Adipocyte (in vitro differentiated cells): ENCODE measurements around the gene CMBL.
"Not testable (repeated sequence)": the region's sequence is repeated elsewhere in the genome, so short reads cannot be mapped to it uniquely, and the experiment has no call there.

Experiments used
- DNase-seq: peaks from one replicate; pipeline ENCODE4 v3.0.0-alpha.2; 2015; ENCODE audit warnings: low read depth
- H3K27me3 ChIP-seq: replicated peaks from 2 replicates; pipeline ENCODE4 v1.7.0; 2013; ENCODE audit warnings: mild to moderate bottlenecking, low read length, moderate library complexity; ENCODE audit not compliant: control insufficient read depth, insufficient read depth
- H3K36me3 ChIP-seq: 2 replicates; pipeline ENCODE4 v1.7.0; 2013; ENCODE audit warnings: low read length, mild to moderate bottlenecking, moderate library complexity; ENCODE audit not compliant: control insufficient read depth, insufficient read depth, severe bottlenecking
- H3K4me1 ChIP-seq: 2 replicates; pipeline ENCODE4 v1.7.0; 2013; ENCODE audit warnings: mild to moderate bottlenecking, low read length, moderate library complexity; ENCODE audit not compliant: control insufficient read depth, insufficient read depth
- H3K4me3 ChIP-seq: 2 replicates; pipeline ENCODE4 v1.7.0; 2013; ENCODE audit warnings: mild to moderate bottlenecking, low read length, moderate library complexity
- H3K9ac ChIP-seq: 2 replicates; pipeline ENCODE4 v1.7.0; 2013; ENCODE audit warnings: mild to moderate bottlenecking, low read length, moderate library complexity
- H3K9me3 ChIP-seq: 2 replicates; pipeline ENCODE4 v1.7.0; 2013; ENCODE audit warnings: mild to moderate bottlenecking, low read length, moderate library complexity; ENCODE audit not compliant: control insufficient read depth

CMBL gene

DNA sequence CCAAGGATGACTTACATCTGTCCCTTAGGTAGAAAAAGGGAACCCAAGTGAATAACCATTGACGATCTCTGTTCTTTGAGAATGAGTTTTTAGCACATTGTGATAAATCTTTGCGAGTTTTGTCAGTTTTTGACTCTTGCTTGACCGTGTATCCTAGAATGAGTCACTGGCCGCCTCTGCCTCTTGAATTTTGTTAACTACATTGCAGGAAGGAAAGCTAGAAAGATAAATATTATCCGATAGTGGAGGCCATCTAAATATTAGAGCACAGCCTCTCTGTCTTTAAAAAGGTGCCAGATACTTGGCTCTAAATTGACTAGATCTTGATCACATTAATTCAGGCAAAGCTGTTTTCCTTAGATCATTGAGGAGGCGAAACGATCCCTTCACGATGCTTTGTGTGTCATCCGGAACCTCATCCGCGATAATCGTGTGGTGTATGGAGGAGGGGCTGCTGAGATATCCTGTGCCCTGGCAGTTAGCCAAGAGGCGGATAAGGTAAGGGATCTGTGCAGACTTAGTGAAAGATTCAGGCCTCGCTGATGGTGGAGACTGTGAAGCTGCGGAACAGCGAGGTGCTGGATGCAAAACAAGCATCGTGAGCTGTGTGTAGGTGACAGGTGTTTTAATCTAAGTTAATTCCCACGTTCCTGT is 45.5 kb downstream of the CMBL start:
- Histone ChIP-seq H3K36me3 (peaks cover 83% of the 10 kb centered on the region), H3K4me3 (no peak overlapping the region), H3K4me1 (peaks cover 35% of the 10 kb centered on the region), H3K27me3 (no peaks in the 10 kb centered on the region), H3K9ac (no peak overlapping the region), H3K9me3 (no peaks in the 10 kb centered on the region)
- DNase-seq, result no peak

- H3K4me3 ChIP-seq, result no peak overlapping the region
- peaks cover 95% of the 10 kb centered on the region for H3K36me3 ChIP-seq
- H3K9me3 ChIP-seq, result no peaks in the 10 kb centered on the region
- no peak for DNase-seq
- no peaks in the 10 kb centered on the region for H3K27me3 ChIP-seq
- no peak overlapping the region for H3K9ac ChIP-seq
- H3K4me1 ChIP-seq, result peaks cover 23% of the 10 kb centered on the region
These were observed 46.6 kb downstream of the CMBL start for GRCh38 chr5:10261065-10261464.

DNA sequence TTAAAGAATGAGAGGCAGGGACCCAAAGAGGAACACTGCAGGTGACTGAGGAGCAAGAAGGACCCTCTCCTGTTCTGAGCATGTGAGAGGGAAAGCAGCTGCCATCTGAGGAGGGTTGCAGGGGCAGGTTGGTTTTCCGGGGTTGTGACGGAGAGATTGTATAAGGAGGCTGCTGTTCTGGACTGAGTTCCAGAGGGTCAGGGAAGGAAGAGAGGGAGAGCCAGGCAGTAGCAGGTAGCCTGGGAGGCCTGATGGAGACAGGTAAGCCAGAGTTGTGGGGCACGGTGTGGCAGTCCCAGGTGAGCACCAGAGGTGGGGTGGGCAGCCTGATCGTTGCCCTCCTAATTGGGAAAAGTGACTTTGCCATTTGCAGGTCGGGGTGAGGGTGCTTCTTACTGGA is 47.8 kb downstream of the CMBL start:
- DNase-seq, result no peak
- H3K9ac ChIP-seq, result no peak overlapping the region
- peaks cover 11% of the 10 kb centered on the region for H3K4me1 ChIP-seq
- no peak overlapping the region for H3K4me3 ChIP-seq
- H3K36me3 ChIP-seq, result peaks cover 97% of the 10 kb centered on the region
- H3K9me3 ChIP-seq, result no peaks in the 10 kb centered on the region
- no peaks in the 10 kb centered on the region for H3K27me3 ChIP-seq

- no peak overlapping the region for H3K4me3 ChIP-seq
- no peaks in the 10 kb centered on the region for H3K4me1 ChIP-seq
- peaks cover 97% of the 10 kb centered on the region for H3K36me3 ChIP-seq
- no peak overlapping the region for H3K9ac ChIP-seq
- H3K9me3 ChIP-seq, result no peaks in the 10 kb centered on the region
- no peaks in the 10 kb centered on the region for H3K27me3 ChIP-seq
- no peak for DNase-seq
These were observed 49.8 kb downstream of the CMBL start for GRCh38 chr5:10257870-10258269.

DNA sequence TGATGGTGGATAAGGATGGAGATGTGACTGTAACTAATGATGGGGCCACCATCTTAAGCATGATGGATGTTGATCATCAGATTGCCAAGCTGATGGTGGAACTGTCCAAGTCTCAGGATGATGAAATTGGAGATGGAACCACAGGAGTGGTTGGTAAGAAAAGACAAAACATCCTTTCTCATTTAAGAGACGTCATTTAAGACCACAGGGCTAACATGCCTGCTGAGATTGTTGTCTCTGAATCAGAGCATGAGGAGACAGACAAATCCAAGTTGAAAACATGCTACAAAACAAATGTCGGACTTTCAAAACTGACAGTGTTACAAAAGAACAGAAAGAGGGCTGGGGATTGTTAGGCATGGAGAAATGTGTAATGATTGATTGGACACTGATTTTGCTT is 53.0 kb downstream of the CMBL start:
- H3K36me3 ChIP-seq, result peaks cover 65% of the 10 kb centered on the region

GRCh38 chr5:10253390-10253789 is 54.3 kb downstream of the CMBL start:
- H3K27me3 ChIP-seq, result no peaks in the 10 kb centered on the region
- no peaks in the 10 kb centered on the region for H3K9me3 ChIP-seq
- peaks cover 52% of the 10 kb centered on the region for H3K36me3 ChIP-seq
- no peak for DNase-seq
- H3K4me1 ChIP-seq, result peaks cover 20% of the 10 kb centered on the region
- no peak overlapping the region for H3K4me3 ChIP-seq
- H3K9ac ChIP-seq, result no peak overlapping the region

More for the DNA sequence above, 53.0 kb downstream of the CMBL start:
- Histone ChIP-seq H3K27me3 (no peaks in the 10 kb centered on the region), H3K9ac (no peak overlapping the region), H3K9me3 (no peaks in the 10 kb centered on the region), H3K4me3 (no peak overlapping the region), H3K4me1 (peaks cover 14% of the 10 kb centered on the region)
- DNase-seq, result no peak

- H3K9me3 ChIP-seq, result no peaks in the 10 kb centered on the region
- H3K4me1 ChIP-seq, result peaks cover 23% of the 10 kb centered on the region
- no peak for DNase-seq
- peaks cover 32% of the 10 kb centered on the region for H3K36me3 ChIP-seq
- peak overlapping the region; percentile 98 for H3K9ac ChIP-seq
- no peaks in the 10 kb centered on the region for H3K27me3 ChIP-seq
- peak overlapping the region; percentile 95 for H3K4me3 ChIP-seq
These were observed 56.3 kb downstream of the CMBL start for GRCh38 chr5:10251405-10251804.

DNA sequence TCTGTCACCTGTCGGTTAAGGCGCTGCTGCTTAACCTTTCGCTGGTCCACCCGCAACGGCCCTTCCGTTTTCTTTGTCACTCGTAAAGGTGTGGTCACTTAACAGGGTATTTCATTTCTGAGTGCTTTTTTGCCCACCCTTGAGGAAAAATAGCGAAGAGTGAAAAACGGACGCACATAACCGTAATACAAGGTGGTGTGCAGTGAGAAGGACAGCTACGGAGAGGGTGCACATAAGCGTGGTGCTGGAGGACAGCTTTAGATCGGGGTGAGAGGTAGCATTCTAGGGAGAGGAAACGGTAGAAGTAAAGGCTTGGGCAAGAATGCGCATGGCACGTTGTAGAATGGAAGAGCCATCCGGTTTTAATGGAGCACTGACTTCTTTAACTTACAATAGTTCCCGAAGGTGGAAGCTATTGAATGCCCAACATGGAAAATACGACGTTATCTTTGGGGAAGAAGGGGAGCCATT is 56.9 kb downstream of the CMBL start:
- H3K4me1 ChIP-seq, result peaks cover 23% of the 10 kb centered on the region
- peaks cover 27% of the 10 kb centered on the region for H3K36me3 ChIP-seq
- no peaks in the 10 kb centered on the region for H3K9me3 ChIP-seq
- H3K27me3 ChIP-seq, result no peaks in the 10 kb centered on the region
- peak overlapping the region; percentile 95 for H3K4me3 ChIP-seq
- peak overlapping the region; percentile 98 for H3K9ac ChIP-seq
- DNase-seq, result peak; percentile 46

DNA sequence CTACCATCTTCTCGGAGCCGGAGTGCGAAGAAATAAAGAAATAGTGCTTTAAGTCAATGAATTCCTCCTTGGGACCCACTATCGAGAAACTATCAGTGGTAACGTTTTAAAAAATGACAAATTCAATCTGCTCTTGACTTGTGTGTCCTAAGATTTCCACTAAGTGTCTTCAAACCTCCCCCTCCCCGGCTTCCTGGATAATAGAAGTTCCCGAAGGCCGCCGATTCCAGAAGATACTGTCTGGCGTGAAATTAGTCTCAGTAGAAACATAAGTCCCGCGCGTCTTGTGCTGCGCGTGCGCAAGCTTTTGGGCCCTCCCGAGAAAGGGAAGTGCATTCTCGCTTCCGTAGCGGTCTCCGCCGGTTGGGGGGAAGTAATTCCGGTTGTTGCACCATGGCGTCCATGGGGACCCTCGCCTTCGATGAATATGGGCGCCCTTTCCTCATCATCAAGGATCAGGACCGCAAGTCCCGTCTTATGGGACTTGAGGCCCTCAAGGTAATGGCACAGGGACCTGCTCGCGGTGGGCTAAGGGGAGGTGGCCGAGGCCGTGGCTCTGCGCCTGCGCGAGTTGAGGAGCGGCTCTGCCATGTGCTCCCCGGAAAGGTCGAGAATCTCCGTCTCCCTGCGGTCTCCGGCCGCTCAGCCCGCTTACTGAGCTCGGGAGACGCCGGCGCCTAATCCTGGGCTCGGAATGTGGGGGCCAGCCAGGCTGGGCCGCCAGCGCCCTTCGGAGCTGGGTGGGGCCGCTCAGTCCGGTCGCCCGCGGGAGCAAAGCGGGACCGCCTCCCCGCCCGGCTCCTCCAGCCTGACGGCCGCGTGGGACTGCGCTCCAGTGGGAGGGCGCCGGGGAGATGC is 57.5 kb downstream of the CMBL start, which contains the start of gene CCT5:
CCT5 (plus strand) TSS at position 333 of the 858 bp plus-strand sequence; CDS start at position 394, 61 bp downstream.
- Histone ChIP-seq H3K4me3 (peak within 1 kb of the TSS; percentile 95), H3K4me1 (peaks cover 23% of the 10 kb centered on the region), H3K36me3 (peaks cover 20% of the 10 kb centered on the region), H3K27me3 (no peaks in the 10 kb centered on the region), H3K9me3 (no peaks in the 10 kb centered on the region), H3K9ac (peak within 1 kb of the TSS; percentile 98)
- peak; percentile 99 for DNase-seq

- no peak for DNase-seq
- Histone ChIP-seq H3K9me3 (no peaks in the 10 kb centered on the region), H3K27me3 (no peaks in the 10 kb centered on the region), H3K4me1 (peaks cover 23% of the 10 kb centered on the region), H3K9ac (peak overlapping the region; percentile 98), H3K36me3 (peaks cover 4% of the 10 kb centered on the region), H3K4me3 (peak overlapping the region; percentile 95)
These were observed 59.1 kb downstream of the CMBL start for GRCh38 chr5:10248378-10249260.

- H3K27me3 ChIP-seq, H3K36me3 ChIP-seq, H3K9me3 ChIP-seq, H3K4me3 ChIP-seq, H3K9ac ChIP-seq, DNase-seq: not testable (repeated sequence)
- H3K4me1 ChIP-seq, result peaks cover 22% of the 10 kb centered on the region
These were observed 60.5 kb downstream of the CMBL start for GRCh38 chr5:10247217-10247616.
